HEK293 (cell line): ENCODE results near the gene ATG10.

Experiments used
- CTCF ChIP-seq: fragments of 450-650 bp; formaldehyde crosslinking; IDR thresholded peaks from 2 replicates; pipeline ENCODE4 v1.5.1; 2016; ENCODE audit warnings: missing biosample characterization, missing genetic modification characterization
- GFI1B ChIP-seq: fragments of 450-650 bp; formaldehyde crosslinking; IDR thresholded peaks from 2 replicates; pipeline ENCODE4 v1.5.1; 2016; ENCODE audit warnings: missing biosample characterization, missing genetic modification characterization
- GLIS1 ChIP-seq: fragments of 450-650 bp; formaldehyde crosslinking; IDR thresholded peaks from 2 replicates; pipeline ENCODE4 v1.5.1; 2016; ENCODE audit warnings: missing biosample characterization, missing genetic modification characterization
- PBX3 ChIP-seq: sonication (generic); formaldehyde crosslinking; IDR thresholded peaks from 2 replicates; pipeline ENCODE4 v1.8.1; 2022; ENCODE audit warnings: mild to moderate bottlenecking, moderate library complexity, missing genetic modification reagents
- PRDM4 ChIP-seq: fragments of 450-650 bp; formaldehyde crosslinking; IDR thresholded peaks from 2 replicates; pipeline ENCODE4 v1.5.1; 2017; ENCODE audit warnings: missing biosample characterization, missing genetic modification characterization
- REST ChIP-seq: fragments of 450-650 bp; formaldehyde crosslinking; IDR thresholded peaks from 2 replicates; pipeline ENCODE4 v1.5.1; 2016; ENCODE audit warnings: missing biosample characterization, missing genetic modification characterization
- SCRT1 ChIP-seq: fragments of 450-650 bp; formaldehyde crosslinking; IDR thresholded peaks from 2 replicates; pipeline ENCODE4 v1.5.1; 2016; ENCODE audit warnings: missing biosample characterization, missing genetic modification characterization, borderline replicate concordance
- ZNF184 ChIP-seq: fragments of 450-650 bp; IDR thresholded peaks from 2 replicates; pipeline ENCODE4 v1.5.1; 2018; ENCODE audit warnings: missing biosample characterization, mild to moderate bottlenecking, missing genetic modification characterization
- ZNF211 ChIP-seq: fragments of 450-650 bp; formaldehyde crosslinking; IDR thresholded peaks from 2 replicates; pipeline ENCODE4 v1.5.1; 2016; ENCODE audit warnings: low read depth, missing biosample characterization, missing genetic modification characterization
- ZNF24 ChIP-seq: fragments of 450-650 bp; formaldehyde crosslinking; IDR thresholded peaks from 2 replicates; pipeline ENCODE4 v1.5.1; 2016; ENCODE audit warnings: missing biosample characterization, missing genetic modification characterization
- ZNF248 ChIP-seq: fragments of 450-650 bp; formaldehyde crosslinking; IDR thresholded peaks from 2 replicates; pipeline ENCODE4 v1.5.1; 2017; ENCODE audit warnings: missing biosample characterization, missing genetic modification characterization
- ZNF274 ChIP-seq, 2 experiments: fragments of 200-500 bp in 1 of 2; fragments of 450-650 bp in 1 of 2; sonication (Bioruptor generic) in 1 of 2; formaldehyde crosslinking in 1 of 2; IDR thresholded peaks; 2 replicates each; pipeline versions ENCODE4 v1.5.1 to v1.6.1; 2014 to 2016; ENCODE audit warnings: borderline replicate concordance in 1 of 2, inconsistent platforms in 1 of 2, low read length in 1 of 2, missing biosample characterization in 1 of 2, missing genetic modification characterization in 1 of 2
- ZNF423 ChIP-seq: fragments of 450-650 bp; formaldehyde crosslinking; IDR thresholded peaks from 2 replicates; pipeline ENCODE4 v1.5.1; 2016; ENCODE audit warnings: missing biosample characterization, missing genetic modification characterization
- ZNF654 ChIP-seq: fragments of 450-650 bp; formaldehyde crosslinking; IDR thresholded peaks from 2 replicates; pipeline ENCODE4 v1.5.1; 2016; ENCODE audit warnings: low read depth, missing biosample characterization, missing genetic modification characterization

- TF ChIP-seq CTCF (tag by site-specific recombination) = no peak
- TF ChIP-seq REST = no peak
- no peak for TF ChIP-seq ZNF24 (tag by site-specific recombination)
- no peak for TF ChIP-seq ZNF654
- no peak for TF ChIP-seq PRDM4
- TF ChIP-seq ZNF274 (IDR thresholded peaks at IDR 0.05; ENCODE audit: low read length) = no peak
- TF ChIP-seq ZNF274 (tag by site-specific recombination; IDR thresholded peaks at IDR 0.05; ENCODE audit: borderline replicate concordance) = no peak
- no peak for TF ChIP-seq GLIS1 (tag by site-specific recombination)
- TF ChIP-seq ZNF184 (tag by site-specific recombination) = no peak
- TF ChIP-seq PBX3 (CRISPR knock-in tag) = no peak
- TF ChIP-seq ZNF248 (tag by site-specific recombination) = no peak
- TF ChIP-seq SCRT1 = no peak
- TF ChIP-seq GFI1B (tag by site-specific recombination) = no peak
- no peak for TF ChIP-seq ZNF211
- TF ChIP-seq ZNF423 (tag by site-specific recombination) = no peak
These were observed 171.2 kb downstream of the ATG10 start for GRCh38 chr5:82142928-82143577.
